ENCODE results near the gene EIF1AD.
A peak's percentile ranks its signal among the peaks of the same experiment; 100 is the strongest.

GRCh38 chr11:66045177-66045639, 43.3 kb upstream of the EIF1AD start:
- TF ChIP-seq, protein P1, sequence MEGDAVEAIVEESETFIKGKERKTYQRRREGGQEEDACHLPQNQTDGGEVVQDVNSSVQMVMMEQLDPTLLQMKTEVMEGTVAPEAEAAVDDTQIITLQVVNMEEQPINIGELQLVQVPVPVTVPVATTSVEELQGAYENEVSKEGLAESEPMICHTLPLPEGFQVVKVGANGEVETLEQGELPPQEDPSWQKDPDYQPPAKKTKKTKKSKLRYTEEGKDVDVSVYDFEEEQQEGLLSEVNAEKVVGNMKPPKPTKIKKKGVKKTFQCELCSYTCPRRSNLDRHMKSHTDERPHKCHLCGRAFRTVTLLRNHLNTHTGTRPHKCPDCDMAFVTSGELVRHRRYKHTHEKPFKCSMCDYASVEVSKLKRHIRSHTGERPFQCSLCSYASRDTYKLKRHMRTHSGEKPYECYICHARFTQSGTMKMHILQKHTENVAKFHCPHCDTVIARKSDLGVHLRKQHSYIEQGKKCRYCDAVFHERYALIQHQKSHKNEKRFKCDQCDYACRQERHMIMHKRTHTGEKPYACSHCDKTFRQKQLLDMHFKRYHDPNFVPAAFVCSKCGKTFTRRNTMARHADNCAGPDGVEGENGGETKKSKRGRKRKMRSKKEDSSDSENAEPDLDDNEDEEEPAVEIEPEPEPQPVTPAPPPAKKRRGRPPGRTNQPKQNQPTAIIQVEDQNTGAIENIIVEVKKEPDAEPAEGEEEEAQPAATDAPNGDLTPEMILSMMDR (IDR thresholded peaks at IDR 0.05) = peak; percentile 93
- no peak for TF ChIP-seq EZH2 (IDR thresholded peaks at IDR 0.05)
- no peak for TF ChIP-seq EZH2phosphoT487 (IDR thresholded peaks at IDR 0.05)
